Activated T-cell treated with anti-CD3 and anti-CD28 coated beads, Interleukin-2, amount 50 U/mL, for 72 hours (primary cell): ENCODE measurements around the gene CRYGN. TPM values are rescaled to one million over a fixed set of nuclear protein-coding genes. Genes with fewer than 3 reads are reported as not detected.

Experiments used
- ATAC-seq, 2 donors: fragments of 150-1000 bp; cut with Tn5 transposase; replicated peaks in 1 of 2; 2 replicates each; pipeline ENCODE4 v1.10.0; 2021; ENCODE audit warnings: moderate library complexity in 2 of 2, mild to moderate bottlenecking in 1 of 2
- DNase-seq, 2 donors: peaks; one replicate each; pipeline ENCODE4 v3.0.0; 2021 to 2022; ENCODE audit warnings: mixed read lengths in 1 of 2
- H3K27ac Mint-ChIP-seq: one replicate; pipeline ENCODE4 v1.8.0; 2022; ENCODE audit warnings: mild to moderate bottlenecking, moderate library complexity, mixed read lengths
- H3K27me3 Mint-ChIP-seq: one replicate; pipeline ENCODE4 v1.8.0; 2022; ENCODE audit warnings: low read depth, mixed read lengths
- H3K36me3 Mint-ChIP-seq, 2 donors: one replicate each; pipeline ENCODE4 v1.8.0; 2022; ENCODE audit warnings: mixed read lengths in 2 of 2, mild to moderate bottlenecking in 1 of 2; ENCODE audit not compliant: insufficient read depth in 2 of 2
- H3K4me1 Mint-ChIP-seq: one replicate; pipeline ENCODE4 v1.8.0; 2022; ENCODE audit warnings: low read depth, mixed read lengths
- H3K4me3 Mint-ChIP-seq, 2 donors: one replicate each; pipeline ENCODE4 v1.8.0; 2022; ENCODE audit warnings: mild to moderate bottlenecking in 2 of 2, mixed read lengths in 2 of 2, moderate library complexity in 2 of 2
- H3K9me3 Mint-ChIP-seq, 2 donors: one replicate each; pipeline ENCODE4 v1.8.0; 2022; ENCODE audit warnings: mixed read lengths in 2 of 2
- total RNA-seq, 2 donors: library from RNA; stranded (reverse); gene quantifications; one replicate each; pipeline ENCODE4 v1.2.3, GENCODE V29; 2022

The CRYGN gene
- total RNA-seq = under 1 TPM; 0.35 to 0.53 TPM

- Mint-ChIP-seq H3K9me3 (no peaks in the 10 kb centered on the region), H3K4me3 (peak within 1 kb of the TSS; percentile 56 to 89), H3K4me1 (peaks cover 57% of the 10 kb centered on the region), H3K36me3 (no peaks in the 10 kb centered on the region), H3K27me3 (no peaks in the 10 kb centered on the region), H3K27ac (no peak within 1 kb of the TSS)
- ATAC-seq = peak; percentile 42
- DNase-seq = peak; percentile 40 to 47
These were observed at the start of gene CRYGN for GRCh38 chr7:151439855-151440798. Gene CRYGN, minus strand, starts transcription at chr7:151440141. Its CDS starts 224 bp downstream, at chr7:151439917.

DNA sequence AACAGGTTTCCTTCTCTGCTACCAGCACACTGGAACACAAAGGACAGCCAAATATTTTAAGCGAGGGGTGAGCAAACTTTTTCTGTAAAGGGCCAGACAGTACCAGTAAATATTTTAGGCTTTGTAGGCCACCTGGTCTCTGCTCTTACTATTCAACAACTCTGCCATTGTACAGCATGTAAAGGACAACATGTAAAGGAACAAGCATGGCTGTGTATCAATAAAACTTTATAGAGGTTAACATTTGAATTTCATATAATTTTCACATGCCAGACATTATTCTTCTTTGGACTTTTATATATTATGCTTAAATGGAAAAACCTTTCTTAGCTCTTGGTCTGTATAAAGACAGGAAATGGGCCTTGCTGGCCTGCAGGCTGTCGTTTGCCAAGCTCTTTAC, 49.6 kb upstream of the CRYGN start:
- Mint-ChIP-seq H3K36me3 (peaks cover 10 to 14% of the 10 kb centered on the region in 2 donors), H3K4me1 (peaks cover 35% of the 10 kb centered on the region)

DNA sequence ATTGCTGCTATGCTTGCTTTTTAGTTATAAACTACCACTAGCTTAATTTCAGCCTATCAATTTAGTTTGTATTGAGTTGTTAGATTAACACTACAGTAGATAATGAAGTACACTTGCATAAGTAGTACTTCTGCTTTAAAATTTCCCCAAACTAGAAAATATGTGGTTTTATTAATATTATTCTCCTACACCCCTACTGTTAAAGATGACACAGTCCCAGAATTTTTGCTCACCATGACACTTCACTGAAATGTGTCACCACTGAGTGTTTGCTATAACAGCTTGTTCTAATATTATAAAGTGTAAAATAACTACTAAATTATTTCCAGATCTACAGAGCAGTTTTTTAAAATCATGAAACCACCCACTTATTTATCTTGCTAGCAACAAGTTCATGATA, 48.2 kb upstream of the CRYGN start:
- H3K4me1 Mint-ChIP-seq = peaks cover 23% of the 10 kb centered on the region
- DNase-seq = no peak
- H3K36me3 Mint-ChIP-seq = peaks cover 12 to 16% of the 10 kb centered on the region in 2 donors
- H3K4me3 Mint-ChIP-seq = no peak overlapping the region
- H3K27ac Mint-ChIP-seq = no peak overlapping the region
- no peaks in the 10 kb centered on the region for H3K27me3 Mint-ChIP-seq
- ATAC-seq = no peak
- H3K9me3 Mint-ChIP-seq = no peaks in the 10 kb centered on the region

More for the DNA sequence above, 49.6 kb upstream of the CRYGN start:
- peak overlapping the region; percentile 82 for H3K27ac Mint-ChIP-seq
- no peaks in the 10 kb centered on the region for H3K9me3 Mint-ChIP-seq
- H3K27me3 Mint-ChIP-seq = no peaks in the 10 kb centered on the region
- DNase-seq (no peak), ATAC-seq (no peak)
- no peak overlapping the region for H3K4me3 Mint-ChIP-seq

DNA sequence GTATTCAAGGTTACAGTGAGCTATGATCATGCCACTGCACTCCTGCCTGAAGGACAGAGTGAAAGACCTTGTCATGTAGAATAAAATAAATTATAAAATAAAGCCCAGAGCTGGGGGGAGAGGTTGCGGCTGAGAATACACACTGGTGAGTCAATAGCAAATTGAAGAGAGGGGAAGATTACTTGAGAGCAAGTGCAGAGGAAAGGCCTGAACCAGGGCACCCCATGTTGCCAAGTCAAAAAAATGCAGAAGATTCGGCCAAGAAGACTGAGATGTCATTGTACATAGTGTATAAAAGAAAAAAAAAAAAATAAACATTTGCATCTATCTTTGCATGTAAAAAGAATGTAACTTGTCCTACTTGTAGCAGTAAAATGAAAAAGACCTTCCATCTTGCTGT, 47.3 kb upstream of the CRYGN start:
- ATAC-seq (no peak), DNase-seq (no peak)
- H3K36me3 Mint-ChIP-seq = peaks cover 12 to 18% of the 10 kb centered on the region in 2 donors
- H3K27me3 Mint-ChIP-seq = no peaks in the 10 kb centered on the region
- peaks cover 26% of the 10 kb centered on the region for H3K4me1 Mint-ChIP-seq
- no peak overlapping the region for H3K27ac Mint-ChIP-seq
- H3K4me3 Mint-ChIP-seq = no peak overlapping the region
- no peaks in the 10 kb centered on the region for H3K9me3 Mint-ChIP-seq

- H3K36me3 Mint-ChIP-seq = peaks cover 12 to 22% of the 10 kb centered on the region in 2 donors
- peak overlapping the region; percentile 24 for H3K27ac Mint-ChIP-seq
- no peaks in the 10 kb centered on the region for H3K9me3 Mint-ChIP-seq
- DNase-seq (no peak), ATAC-seq (no peak)
- peaks cover 26% of the 10 kb centered on the region for H3K4me1 Mint-ChIP-seq
- no peaks in the 10 kb centered on the region for H3K27me3 Mint-ChIP-seq
- no peak overlapping the region for H3K4me3 Mint-ChIP-seq
These were observed 46.1 kb upstream of the CRYGN start for GRCh38 chr7:151486074-151486473.

- peak; percentile 45 to 76 for ATAC-seq
- Mint-ChIP-seq H3K9me3 (no peaks in the 10 kb centered on the region), H3K27ac (no peak overlapping the region), H3K27me3 (no peaks in the 10 kb centered on the region), H3K4me3 (no peak overlapping the region), H3K4me1 (peaks cover 26% of the 10 kb centered on the region), H3K36me3 (peaks cover 9 to 15% of the 10 kb centered on the region in 2 donors)
- DNase-seq = peak in 1 of 2 donors; percentile 11
These were observed 45.2 kb upstream of the CRYGN start for GRCh38 chr7:151484971-151485707.

GRCh38 chr7:151483711-151483983, 43.7 kb upstream of the CRYGN start:
- H3K4me3 Mint-ChIP-seq = no peak overlapping the region

GRCh38 chr7:151482883-151483710, 43.2 kb upstream of the CRYGN start:
- no peak for ATAC-seq

More at GRCh38 chr7:151483711-151483983, 43.7 kb upstream of the CRYGN start:
- H3K4me1 Mint-ChIP-seq = peaks cover 26% of the 10 kb centered on the region
- DNase-seq = no peak
- no peaks in the 10 kb centered on the region for H3K9me3 Mint-ChIP-seq
- no peak for ATAC-seq
- H3K27ac Mint-ChIP-seq = peak overlapping the region; percentile 74
- peaks cover 9 to 13% of the 10 kb centered on the region in 2 donors for H3K36me3 Mint-ChIP-seq
- H3K27me3 Mint-ChIP-seq = no peaks in the 10 kb centered on the region

DNA sequence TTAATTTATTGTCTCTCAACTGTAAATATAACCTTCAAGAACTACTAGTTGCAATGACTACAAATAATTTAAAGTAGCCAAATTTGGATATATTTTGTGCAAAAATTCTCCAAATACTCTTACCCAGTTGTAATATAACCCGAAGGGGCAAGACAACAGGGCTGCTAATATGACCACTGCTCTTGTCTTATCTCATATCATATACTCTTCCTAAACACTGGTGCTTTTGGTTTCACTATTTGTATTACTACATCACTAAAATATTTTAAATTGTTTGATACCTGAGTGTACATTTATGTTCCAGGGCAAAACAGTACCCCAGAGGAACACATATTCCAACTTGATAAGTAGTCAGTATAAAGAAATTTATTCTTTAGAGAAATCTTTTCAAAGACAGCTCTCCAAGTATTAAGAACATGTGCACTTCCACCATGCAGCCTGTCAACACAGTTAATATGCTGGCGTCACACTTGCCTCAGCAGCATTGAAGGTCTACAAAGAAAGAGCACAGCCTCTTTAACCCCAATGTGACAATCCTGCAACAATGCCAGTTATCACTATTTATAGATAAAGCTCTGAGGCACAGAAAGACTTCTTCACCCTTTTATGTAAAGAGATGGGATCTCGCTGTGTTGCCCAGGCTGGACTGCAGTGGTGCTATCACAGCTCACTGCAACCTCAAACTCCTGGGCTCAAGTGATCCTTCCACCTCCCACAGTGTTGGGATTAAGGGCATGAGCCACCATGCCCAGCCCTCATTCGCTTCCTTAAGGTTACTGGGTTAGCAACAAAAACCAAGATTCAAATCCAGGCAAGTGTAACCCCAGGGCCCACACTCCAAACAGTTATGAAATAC, 41.9 kb upstream of the CRYGN start:
- Mint-ChIP-seq H3K36me3 (peaks cover 9 to 13% of the 10 kb centered on the region in 2 donors), H3K27ac (peak overlapping the region; percentile 63)
- ATAC-seq = no peak

More at GRCh38 chr7:151482883-151483710, 43.2 kb upstream of the CRYGN start:
- Mint-ChIP-seq H3K4me1 (peaks cover 26% of the 10 kb centered on the region), H3K27me3 (no peaks in the 10 kb centered on the region), H3K36me3 (peaks cover 9 to 13% of the 10 kb centered on the region in 2 donors), H3K27ac (no peak overlapping the region), H3K9me3 (no peaks in the 10 kb centered on the region), H3K4me3 (no peak overlapping the region)
- no peak for DNase-seq

GRCh38 chr7:151477867-151478266, 37.9 kb upstream of the CRYGN start:
- H3K9me3 Mint-ChIP-seq = no peaks in the 10 kb centered on the region
- peaks cover 18% of the 10 kb centered on the region for H3K4me1 Mint-ChIP-seq
- ATAC-seq = no peak
- no peak overlapping the region for H3K4me3 Mint-ChIP-seq
- peaks cover 4 to 10% of the 10 kb centered on the region in 2 donors for H3K36me3 Mint-ChIP-seq
- H3K27me3 Mint-ChIP-seq = no peaks in the 10 kb centered on the region
- no peak overlapping the region for H3K27ac Mint-ChIP-seq
- DNase-seq = no peak

More for the DNA sequence above, 41.9 kb upstream of the CRYGN start:
- H3K9me3 Mint-ChIP-seq = no peaks in the 10 kb centered on the region
- no peaks in the 10 kb centered on the region for H3K27me3 Mint-ChIP-seq
- H3K4me1 Mint-ChIP-seq = peaks cover 25% of the 10 kb centered on the region
- no peak overlapping the region for H3K4me3 Mint-ChIP-seq
- no peak for DNase-seq

DNA sequence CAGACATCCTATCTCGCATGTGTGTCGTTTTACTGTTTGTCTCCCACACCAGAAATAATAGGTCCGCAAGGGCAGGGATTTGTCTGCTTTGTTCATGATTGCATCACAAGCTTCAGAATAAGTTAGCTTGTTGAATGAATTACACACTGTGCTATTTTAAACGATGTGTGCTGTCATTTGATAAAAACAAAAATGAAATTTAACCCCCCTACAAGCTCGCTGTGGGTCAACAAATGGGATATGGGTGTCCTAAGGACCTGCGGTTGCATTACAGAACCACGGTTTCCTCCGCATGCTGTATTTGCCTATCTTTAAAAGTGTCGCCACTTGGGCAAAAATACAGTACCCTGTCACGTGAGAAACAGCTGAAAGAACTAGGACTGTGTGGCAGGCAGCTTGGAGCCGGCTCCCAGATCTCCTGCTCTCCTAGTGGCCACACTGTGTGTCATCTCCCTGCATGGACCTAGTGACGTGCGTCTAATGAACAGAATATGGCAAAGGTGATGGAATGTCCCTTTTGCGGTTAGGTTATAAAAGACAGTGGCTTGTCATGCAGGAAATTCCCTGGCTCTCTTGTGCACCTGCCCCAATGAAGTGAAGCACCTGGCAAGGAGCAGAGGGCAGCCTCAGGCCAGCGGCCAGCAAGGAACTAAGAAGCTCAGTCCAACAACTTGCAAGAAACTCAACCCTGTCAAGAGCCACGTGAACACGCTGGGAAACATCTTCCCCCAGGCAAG, 32.9 kb upstream of the CRYGN start:
- H3K9me3 Mint-ChIP-seq = no peaks in the 10 kb centered on the region
- DNase-seq = no peak
- H3K4me1 Mint-ChIP-seq = peaks cover 47% of the 10 kb centered on the region
- no peaks in the 10 kb centered on the region for H3K27me3 Mint-ChIP-seq
- H3K4me3 Mint-ChIP-seq = peak overlapping the region; percentile 12 to 56
- H3K27ac Mint-ChIP-seq = no peak overlapping the region
- H3K36me3 Mint-ChIP-seq = peaks cover 18 to 43% of the 10 kb centered on the region in 2 donors
- no peak for ATAC-seq
